Measurements from ENCODE around the gene ZFHX2. TPM values are rescaled to one million over a fixed set of nuclear protein-coding genes. Genes with fewer than 3 reads are reported as not detected.

Gene ZFHX2
- total and polyA plus RNA-seq, 2 of the 4 experiments (the other 2 are of a cell fraction), result 0.18 to 0.53 TPM

DNA sequence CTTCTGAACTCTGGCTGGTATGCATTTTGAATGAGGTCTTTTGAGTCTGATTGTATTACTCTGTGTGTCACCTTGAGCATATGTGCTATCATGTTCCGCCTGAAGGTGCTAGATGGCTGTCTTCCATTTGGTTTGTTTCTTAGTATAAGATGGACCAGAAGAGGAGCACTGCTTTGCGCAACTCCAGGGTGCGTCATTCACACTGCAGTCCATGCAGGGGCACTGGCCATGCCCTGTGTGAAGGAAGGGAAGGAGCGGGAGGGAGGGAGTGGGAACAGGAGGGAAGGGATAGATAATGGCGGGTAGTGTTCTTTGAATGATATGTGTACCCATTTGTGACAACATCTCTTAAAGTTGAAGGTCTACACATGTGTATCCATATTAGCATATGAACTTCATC, 8.2 kb downstream of the ZFHX2 start (continued):
- TF ChIP-seq FOS (IDR thresholded peaks at IDR 0.05; ENCODE audit: low read depth, low read length) (no peak), SMC3 (IDR thresholded peaks at IDR 0.05; ENCODE audit: low read depth, low read length) (no peak), MAZ (IDR thresholded peaks at IDR 0.05; ENCODE audit: borderline replicate concordance, low read depth, low read length) (no peak)

DNA sequence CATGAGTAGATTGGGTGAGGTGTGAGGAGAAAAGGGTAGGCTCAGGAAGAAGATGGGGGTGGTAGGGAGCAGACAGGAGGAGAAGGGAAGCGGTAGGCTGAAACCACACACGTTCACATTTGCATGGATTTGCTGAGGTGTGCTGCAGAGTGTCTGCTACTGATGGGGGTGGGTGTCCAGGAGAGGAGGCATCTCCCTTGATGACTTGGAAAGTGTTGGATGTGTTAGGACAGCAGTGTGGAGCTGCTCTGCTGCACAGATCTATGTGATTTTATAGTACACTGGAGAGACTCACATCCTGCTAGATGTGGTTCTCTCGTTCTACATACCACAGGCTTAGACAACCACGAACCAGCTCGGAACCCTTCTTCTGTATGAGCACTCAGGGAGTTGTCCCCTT, 9.3 kb downstream of the ZFHX2 start:
- Histone ChIP-seq H3K36me3 (ENCODE audit: control insufficient read depth, insufficient read depth, low read length) (no peaks in the 10 kb centered on the region), H2BK20ac (ENCODE audit: low read depth, low read length) (no peak overlapping the region), H4K5ac (ENCODE audit: low read depth, low read length) (no peak overlapping the region), H3K9me1 (ENCODE audit: insufficient read depth, low read length) (no peaks in the 10 kb centered on the region), H3K27me3 (ENCODE audit: control insufficient read depth, insufficient read depth, low read length) (no peaks in the 10 kb centered on the region), H3K14ac (replicated peaks; ENCODE audit: low read depth, low read length) (no peak overlapping the region), H4K8ac (ENCODE audit: low read depth in 2 of 2, low read length in 2 of 2) (no peak overlapping the region), H2AK5ac (ENCODE audit: low read depth, low read length) (no peak overlapping the region), H3K79me1 (ENCODE audit: low read depth in 1 of 2, low read length in 2 of 2) (no peaks in the 10 kb centered on the region), H3K4me3 (ENCODE audit: insufficient read depth, low read depth, low read length) (no peak overlapping the region), H3K9ac (ENCODE audit: low read depth, low read length) (no peak overlapping the region), H3K4me1 (ENCODE audit: control insufficient read depth, insufficient read depth, low read length) (peaks cover 6% of the 10 kb centered on the region), H3K27ac (ENCODE audit: insufficient read depth, low read length) (no peak overlapping the region), H4K20me1 (ENCODE audit: insufficient read depth, low read length) (no peaks in the 10 kb centered on the region; the same call in 1 of the 2 replicates), H2BK5ac (ENCODE audit: low read depth, low read length, poor library complexity, severe bottlenecking) (no peak overlapping the region), H3K56ac (ENCODE audit: extremely low read depth, insufficient read depth, low read length) (no peak overlapping the region), H4K91ac (ENCODE audit: insufficient read depth, low read depth, low read length) (no peak overlapping the region), H3K23ac (ENCODE audit: low read depth, low read length) (no peak overlapping the region), H3K4me2 (ENCODE audit: low read depth, low read length) (no peak overlapping the region), H2BK15ac (ENCODE audit: low read depth, low read length) (no peak overlapping the region), H2BK120ac (ENCODE audit: low read depth, low read length) (no peak overlapping the region), H3K4ac (ENCODE audit: low read depth, low read length) (no peak overlapping the region), H3K18ac (ENCODE audit: low read depth, low read length) (no peak overlapping the region), H2AK9ac (replicated peaks; ENCODE audit: low read depth, low read length, poor library complexity) (no peak overlapping the region), H2AFZ (replicated peaks; ENCODE audit: low read length, poor library complexity) (no peak overlapping the region), H3K9me3 (ENCODE audit: control insufficient read depth, insufficient read depth, low read length) (no peaks in the 10 kb centered on the region)
- ChIA-PET POLR2A (ENCODE audit: unreplicated experiment) (no interaction called here), CTCF (interaction anchor here (0.7 kb wide), 1 partner anchor 68 kb away, joined by 7 read pairs; no protein-coding TSS in a partner anchor)
- ATAC-seq (ENCODE audit: low read depth) (no peak), DNase-seq (no peak)
- intact Hi-C loops (cut with micrococcal nuclease), result no loop called here
- dilution Hi-C loops (cut with HindIII; ENCODE audit: low sequenced_read_pairs, unreplicated experiment), result no loop called here
- in situ Hi-C loops (cut with MboI; ENCODE audit: low sequenced_read_pairs), result no loop called here
- WGBS, 2 experiments (ENCODE audit: extremely low coverage in 2 of 2, insufficient read length in 1 of 2), result 100% methylated on average over 1 of the region's 5 CpGs; no CpG with 5 or more reads in 1 of the 2 experiments
- BruUV-seq (replicated peaks), result no TSS peak
- TF ChIP-seq FOS (IDR thresholded peaks at IDR 0.05; ENCODE audit: low read depth, low read length), result no peak
- no peak for TF ChIP-seq POLR2A (IDR thresholded peaks at IDR 0.05; ENCODE audit: low read depth, low read length)
- TF ChIP-seq, protein P1, sequence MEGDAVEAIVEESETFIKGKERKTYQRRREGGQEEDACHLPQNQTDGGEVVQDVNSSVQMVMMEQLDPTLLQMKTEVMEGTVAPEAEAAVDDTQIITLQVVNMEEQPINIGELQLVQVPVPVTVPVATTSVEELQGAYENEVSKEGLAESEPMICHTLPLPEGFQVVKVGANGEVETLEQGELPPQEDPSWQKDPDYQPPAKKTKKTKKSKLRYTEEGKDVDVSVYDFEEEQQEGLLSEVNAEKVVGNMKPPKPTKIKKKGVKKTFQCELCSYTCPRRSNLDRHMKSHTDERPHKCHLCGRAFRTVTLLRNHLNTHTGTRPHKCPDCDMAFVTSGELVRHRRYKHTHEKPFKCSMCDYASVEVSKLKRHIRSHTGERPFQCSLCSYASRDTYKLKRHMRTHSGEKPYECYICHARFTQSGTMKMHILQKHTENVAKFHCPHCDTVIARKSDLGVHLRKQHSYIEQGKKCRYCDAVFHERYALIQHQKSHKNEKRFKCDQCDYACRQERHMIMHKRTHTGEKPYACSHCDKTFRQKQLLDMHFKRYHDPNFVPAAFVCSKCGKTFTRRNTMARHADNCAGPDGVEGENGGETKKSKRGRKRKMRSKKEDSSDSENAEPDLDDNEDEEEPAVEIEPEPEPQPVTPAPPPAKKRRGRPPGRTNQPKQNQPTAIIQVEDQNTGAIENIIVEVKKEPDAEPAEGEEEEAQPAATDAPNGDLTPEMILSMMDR (conservative IDR thresholded peaks at IDR 0.05; ENCODE audit: low read depth, low read length), result no peak
- no peak for TF ChIP-seq RAD21 (IDR thresholded peaks at IDR 0.05; ENCODE audit: low read length)
- TF ChIP-seq MXI1 (IDR thresholded peaks at IDR 0.05; ENCODE audit: borderline replicate concordance, low read depth, low read length), result no peak
- TF ChIP-seq, protein P2, sequence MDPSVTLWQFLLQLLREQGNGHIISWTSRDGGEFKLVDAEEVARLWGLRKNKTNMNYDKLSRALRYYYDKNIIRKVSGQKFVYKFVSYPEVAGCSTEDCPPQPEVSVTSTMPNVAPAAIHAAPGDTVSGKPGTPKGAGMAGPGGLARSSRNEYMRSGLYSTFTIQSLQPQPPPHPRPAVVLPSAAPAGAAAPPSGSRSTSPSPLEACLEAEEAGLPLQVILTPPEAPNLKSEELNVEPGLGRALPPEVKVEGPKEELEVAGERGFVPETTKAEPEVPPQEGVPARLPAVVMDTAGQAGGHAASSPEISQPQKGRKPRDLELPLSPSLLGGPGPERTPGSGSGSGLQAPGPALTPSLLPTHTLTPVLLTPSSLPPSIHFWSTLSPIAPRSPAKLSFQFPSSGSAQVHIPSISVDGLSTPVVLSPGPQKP (IDR thresholded peaks at IDR 0.05; ENCODE audit: borderline replicate concordance, low read depth, low read length), result no peak
- TF ChIP-seq, protein P3, sequence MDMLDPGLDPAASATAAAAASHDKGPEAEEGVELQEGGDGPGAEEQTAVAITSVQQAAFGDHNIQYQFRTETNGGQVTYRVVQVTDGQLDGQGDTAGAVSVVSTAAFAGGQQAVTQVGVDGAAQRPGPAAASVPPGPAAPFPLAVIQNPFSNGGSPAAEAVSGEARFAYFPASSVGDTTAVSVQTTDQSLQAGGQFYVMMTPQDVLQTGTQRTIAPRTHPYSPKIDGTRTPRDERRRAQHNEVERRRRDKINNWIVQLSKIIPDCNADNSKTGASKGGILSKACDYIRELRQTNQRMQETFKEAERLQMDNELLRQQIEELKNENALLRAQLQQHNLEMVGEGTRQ (IDR thresholded peaks at IDR 0.05; ENCODE audit: low read depth, low read length), result no peak
- TF ChIP-seq CEBPB (IDR thresholded peaks at IDR 0.05; ENCODE audit: low read depth, low read length), result no peak
- no peak for TF ChIP-seq MAZ (IDR thresholded peaks at IDR 0.05; ENCODE audit: borderline replicate concordance, low read depth, low read length)
- TF ChIP-seq SMC3 (IDR thresholded peaks at IDR 0.05; ENCODE audit: low read depth, low read length), result no peak
- TF ChIP-seq MAFK (IDR thresholded peaks at IDR 0.05; ENCODE audit: low read depth, low read length), result no peak
- TF ChIP-seq NFE2L2 (IDR thresholded peaks at IDR 0.05; ENCODE audit: low read depth, low read length), result no peak
- no peak for TF ChIP-seq RCOR1 (IDR thresholded peaks at IDR 0.05; ENCODE audit: insufficient replicate concordance, low read length)
- TF ChIP-seq BHLHE40 (IDR thresholded peaks at IDR 0.05; ENCODE audit: low read depth, low read length), result no peak
